ENCODE measurements around the gene GBX1.

GBX1 gene

GRCh38 chr7:151110941-151111645 is 56.4 kb downstream of the GBX1 start:
- peak; percentile 85 for DNase-seq

- DNase-seq, result no peak
These were observed 57.1 kb downstream of the GBX1 start for GRCh38 chr7:151110236-151110940.

GRCh38 chr7:151109094-151110048 is 58.1 kb downstream of the GBX1 start:
- DNase-seq, result no peak

- no peak for DNase-seq
These were observed 59.6 kb downstream of the GBX1 start for GRCh38 chr7:151107882-151108281.

GRCh38 chr7:151104411-151105235 is 62.9 kb downstream of the GBX1 start:
- DNase-seq, result peak; percentile 37

GRCh38 chr7:151103973-151104372 is 63.5 kb downstream of the GBX1 start:
- no peak for DNase-seq

GRCh38 chr7:151102991-151103390 is 64.5 kb downstream of the GBX1 start:
- no peak for DNase-seq

- no peak for DNase-seq
These were observed 65.7 kb downstream of the GBX1 start for GRCh38 chr7:151101621-151102396.

- DNase-seq, result no peak
These were observed 66.6 kb downstream of the GBX1 start for GRCh38 chr7:151100921-151101320.

- no peak for DNase-seq
These were observed 67.8 kb downstream of the GBX1 start for GRCh38 chr7:151099486-151100211.

Measured in hematopoietic multipotent progenitor cell treated with erythropoietin and hydrocortisone succinate and interleukin-3 and kit ligand, for 4 days (in vitro differentiated cells).